Stimulated activated CD8-positive, alpha-beta memory T cell treated with anti-CD3 and anti-CD28 coated beads, Interleukin-2, amount 100 ng/mL, for 48 hours (primary cell): ENCODE data around the gene TRIM67.

Experiments
- DNase-seq, 2 donors: peaks; one replicate each; pipeline ENCODE4 v3.0.0-alpha.2; 2020; ENCODE audit warnings: low read depth in 2 of 2

Gene TRIM67

DNA sequence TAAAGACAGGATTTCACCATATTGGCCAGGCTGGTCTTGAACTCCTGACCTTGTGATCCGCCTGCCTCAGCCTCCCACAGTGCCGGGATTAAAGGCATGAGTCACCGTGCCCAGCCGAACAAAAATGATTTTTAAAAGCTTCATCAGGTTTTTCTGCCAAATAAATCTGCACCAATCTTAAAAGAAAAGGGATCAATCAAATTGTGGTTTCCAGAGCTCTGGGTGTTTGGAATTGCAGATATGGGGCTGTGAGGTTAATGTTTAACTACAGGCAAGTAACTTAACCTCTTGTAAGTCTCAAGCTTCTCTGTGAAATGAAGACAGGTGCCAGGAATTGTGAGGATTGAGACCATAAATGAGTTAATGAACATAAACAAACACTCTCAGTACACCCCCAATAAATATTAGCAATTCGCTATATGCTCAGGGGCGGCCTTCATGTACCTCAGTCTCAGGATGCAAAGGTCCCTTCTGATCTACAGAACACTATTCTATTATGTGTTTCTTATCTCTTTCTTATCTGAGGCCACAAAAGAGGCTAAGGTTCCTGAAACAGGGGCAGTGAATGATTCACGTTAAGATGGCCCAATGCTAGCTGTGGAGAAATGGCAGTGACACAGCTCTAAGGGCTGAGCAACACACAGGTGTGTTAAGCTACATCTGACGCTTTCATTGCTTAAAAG is 72.0 kb downstream of the TRIM67 start:
- no peak for DNase-seq

DNA sequence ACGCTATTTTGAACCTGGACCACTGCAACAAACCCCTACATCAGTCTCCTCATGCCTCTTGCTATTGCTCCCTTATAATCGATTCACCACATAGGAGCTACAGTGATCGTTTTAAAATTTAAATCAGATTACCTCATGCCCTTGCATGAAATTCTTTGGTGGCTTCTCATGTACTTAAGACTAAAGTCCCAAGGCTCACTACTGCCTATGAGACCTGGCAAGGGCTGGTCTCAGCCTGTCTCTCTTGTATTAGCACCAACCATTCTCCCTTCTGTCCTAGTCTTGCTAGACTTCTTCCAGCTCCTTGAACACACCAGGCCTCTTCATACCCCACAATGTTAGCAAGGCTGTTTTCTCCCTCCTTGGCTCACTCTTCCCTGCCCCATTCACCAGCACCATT is 72.6 kb downstream of the TRIM67 start:
- DNase-seq = no peak

DNA sequence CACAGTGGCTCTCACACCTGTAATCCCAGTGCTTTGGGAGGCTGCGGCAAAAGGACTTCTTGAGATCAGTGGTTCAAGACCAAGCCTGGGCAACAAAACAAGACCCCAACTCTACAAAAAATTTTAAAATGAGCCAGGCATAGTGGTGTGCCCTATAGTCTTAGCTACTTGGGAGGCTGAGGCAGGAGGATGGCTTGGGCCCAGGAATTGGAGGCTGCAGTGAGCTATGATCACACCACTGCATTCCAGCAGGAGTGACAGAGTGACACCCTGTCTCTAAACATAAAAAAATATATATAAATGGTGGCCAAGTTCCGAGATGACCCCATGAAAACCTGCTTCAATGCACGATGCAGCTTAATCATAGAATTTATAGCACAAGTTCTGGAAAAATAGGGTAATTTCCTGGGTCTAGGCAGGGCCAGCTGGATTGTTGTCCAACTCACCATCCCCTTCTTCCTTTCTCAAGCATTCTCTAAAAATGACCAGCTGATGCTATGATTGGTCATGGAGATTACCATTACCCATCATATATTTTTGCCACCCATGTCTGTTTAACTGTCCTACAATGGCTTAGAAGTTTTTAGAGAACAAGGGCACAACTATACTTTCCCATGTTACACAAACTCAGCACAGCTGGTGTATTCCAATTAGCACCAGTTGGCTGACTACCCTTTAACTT is 73.8 kb downstream of the TRIM67 start:
- no peak for DNase-seq

DNA sequence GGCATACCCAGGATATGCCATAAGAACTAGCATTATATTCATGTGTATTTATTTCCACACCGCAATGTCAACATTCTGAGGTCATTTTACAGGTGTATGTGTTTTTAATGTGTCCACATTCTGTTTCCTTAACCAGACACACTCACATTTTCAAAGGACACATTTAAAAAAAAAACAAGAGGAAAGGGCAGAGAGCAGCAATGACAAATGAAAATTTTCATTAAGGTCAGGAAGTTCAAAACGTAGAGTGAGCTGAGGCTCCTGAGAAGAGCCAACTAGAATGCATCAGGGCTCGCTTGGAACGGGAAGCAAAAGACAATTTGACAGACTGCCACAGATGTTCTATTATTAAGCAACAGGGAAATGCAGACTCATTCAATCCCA is 74.3 kb downstream of the TRIM67 start:
- DNase-seq = no peak

GRCh38 chr1:231236938-231237337 is 75.1 kb downstream of the TRIM67 start:
- DNase-seq = no peak

DNA sequence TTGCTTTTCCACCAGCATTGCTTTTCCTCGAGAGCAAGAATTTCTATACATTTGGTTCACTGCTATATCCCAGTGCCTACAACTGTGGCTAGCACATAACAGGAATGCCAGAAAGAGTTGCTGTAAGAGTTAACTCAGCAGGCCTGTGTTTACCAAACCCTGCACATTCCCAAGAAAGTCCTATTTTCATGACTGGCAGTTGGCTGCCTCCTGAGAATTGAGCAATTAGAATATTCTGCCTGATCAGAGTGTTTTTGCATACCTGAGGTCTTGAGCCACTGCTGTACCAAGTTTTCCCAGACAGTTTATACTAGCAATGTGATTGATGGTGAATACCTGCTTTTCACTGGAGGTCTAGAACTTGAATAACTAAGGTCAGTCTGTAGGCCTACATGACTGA is 76.4 kb downstream of the TRIM67 start:
- no peak for DNase-seq

GRCh38 chr1:231240531-231240882 is 78.6 kb downstream of the TRIM67 start:
- DNase-seq = no peak

DNA sequence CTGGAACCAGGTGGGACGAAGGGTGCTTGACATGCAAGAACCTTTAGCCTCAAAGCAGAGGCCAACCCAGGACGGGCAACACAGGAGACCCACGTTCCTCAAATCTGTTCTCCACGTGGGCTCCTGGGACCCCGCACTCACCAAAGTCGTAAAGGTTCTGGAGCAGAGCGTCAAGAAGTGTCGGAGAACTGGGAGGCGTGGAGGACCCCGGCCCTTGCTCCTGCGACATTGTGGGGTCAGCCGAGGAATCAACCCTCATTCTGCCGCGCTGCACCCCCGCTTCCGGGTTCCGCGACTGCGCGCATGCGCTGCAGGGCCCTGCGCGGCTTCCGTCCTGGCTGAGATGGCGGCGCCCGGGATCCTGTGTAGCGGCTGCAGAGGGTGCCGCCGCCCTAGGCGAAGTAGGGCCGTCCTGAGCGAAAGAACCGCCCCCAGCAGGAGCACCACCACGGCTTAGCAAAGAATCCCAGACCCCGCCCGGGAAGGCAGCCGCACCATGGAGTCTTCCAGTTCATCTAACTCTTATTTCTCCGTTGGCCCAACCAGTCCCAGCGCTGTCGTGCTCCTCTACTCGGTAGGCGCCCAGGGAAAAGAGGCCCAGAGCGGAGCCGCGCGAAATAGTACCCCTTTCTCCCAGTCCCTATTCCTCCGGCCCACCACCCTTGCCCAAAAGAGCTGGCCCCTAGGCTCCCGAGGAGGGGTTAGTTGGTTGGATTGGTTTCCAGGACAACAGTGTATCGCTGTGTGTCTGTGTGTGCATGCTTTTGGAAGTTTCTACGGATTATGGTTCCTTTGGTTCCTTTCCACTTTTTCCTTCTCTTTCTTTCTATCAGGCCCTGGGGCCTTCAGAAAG is 79.3 kb downstream of the TRIM67 start, which contains the start of gene GNPAT:
Gene GNPAT (plus strand): TSS at position 330 of the 853 bp plus-strand sequence. CDS start 167 bp downstream, at position 497.
- DNase-seq = peak; percentile 82 to 87

DNA sequence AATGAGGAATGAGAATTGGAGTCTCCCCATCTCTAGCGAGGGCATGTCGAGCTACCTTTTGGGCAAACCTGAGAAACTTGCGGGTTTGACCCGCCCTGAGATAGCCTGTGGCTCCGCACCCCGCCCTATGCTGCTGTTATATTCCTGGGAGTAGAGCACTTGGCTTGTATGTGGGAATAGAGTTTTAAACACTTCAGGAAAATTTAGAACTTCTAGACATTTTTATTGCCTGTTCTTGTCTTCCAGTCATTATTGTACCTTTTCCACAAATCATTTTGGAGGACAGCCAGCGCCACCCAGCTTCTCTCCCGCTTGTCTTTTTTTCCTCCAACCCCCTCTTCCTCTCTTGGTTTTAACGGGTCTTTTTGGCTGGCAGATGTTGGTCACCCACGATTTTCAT is 79.9 kb downstream of the TRIM67 start:
- no peak for DNase-seq

DNA sequence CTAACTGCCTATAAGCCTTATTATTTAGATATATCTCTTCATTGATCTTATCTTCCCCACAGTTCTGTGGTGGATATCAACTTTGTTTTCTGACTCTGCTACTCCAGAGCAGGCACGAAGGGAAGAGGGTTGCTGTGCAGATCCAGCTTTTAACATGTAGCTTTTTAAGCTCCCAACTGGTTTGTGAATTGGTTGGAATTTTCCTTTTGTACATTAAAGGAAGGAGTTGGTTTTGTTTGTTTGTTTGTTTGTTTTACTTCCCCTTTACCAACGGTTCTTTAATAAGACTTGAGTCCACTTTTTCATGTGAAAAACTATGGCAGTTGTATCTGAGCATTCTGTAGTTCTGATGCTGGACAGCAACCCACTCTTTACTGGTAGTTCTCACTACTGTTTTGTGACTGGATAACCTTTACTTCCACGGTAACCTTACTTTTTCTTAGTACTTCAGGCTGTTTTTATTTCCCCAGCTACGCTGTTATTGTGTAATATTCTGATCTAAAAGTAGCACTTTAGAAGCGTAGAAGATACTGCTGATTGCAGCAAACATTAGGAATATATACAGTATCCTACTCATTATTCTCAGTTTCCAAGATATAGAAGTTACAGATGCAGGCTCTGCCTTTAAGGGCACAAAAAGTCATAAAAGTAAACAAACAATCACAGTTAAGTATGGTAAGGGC is 80.8 kb downstream of the TRIM67 start:
- no peak for DNase-seq

DNA sequence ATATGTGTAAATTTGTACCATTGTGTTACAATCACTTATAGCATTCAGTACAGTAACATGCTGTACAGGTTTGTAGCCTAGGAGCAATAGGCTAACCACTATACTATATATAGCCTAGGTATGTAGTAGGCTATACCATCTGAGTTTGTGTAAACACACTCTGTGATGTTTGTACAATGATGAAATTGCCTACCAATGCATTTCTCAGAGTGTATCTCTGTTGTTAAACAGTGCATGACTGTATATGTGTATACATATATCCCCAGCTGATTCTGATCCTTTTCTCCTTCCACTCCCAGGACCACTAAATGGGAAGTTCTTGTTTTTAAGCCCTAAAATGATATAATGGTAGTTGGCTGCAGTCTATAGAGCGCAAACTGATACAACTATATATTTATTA is 86.9 kb downstream of the TRIM67 start:
- DNase-seq = no peak

DNA sequence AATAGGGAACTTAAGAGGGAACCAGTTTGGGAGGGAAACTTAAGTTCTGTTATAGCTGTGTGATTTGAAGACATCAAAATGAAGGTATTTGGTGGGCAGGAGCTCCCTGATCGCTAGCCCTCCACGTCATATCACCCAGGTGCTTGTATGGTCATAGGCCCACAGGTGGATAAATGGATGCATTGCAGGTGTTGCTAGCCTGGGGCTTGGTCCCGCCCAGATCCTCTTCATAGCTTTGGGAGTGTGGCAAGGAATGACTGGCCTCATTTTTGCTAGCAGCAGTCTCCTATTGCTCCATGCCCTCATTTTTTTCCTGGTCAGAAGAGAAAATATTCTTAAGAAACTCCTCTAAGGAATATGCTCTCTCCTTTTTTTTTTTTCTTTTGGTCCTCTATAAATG is 90.5 kb downstream of the TRIM67 start:
- no peak for DNase-seq

GRCh38 chr1:231260351-231260750 is 98.5 kb downstream of the TRIM67 start:
- no peak for DNase-seq

DNA sequence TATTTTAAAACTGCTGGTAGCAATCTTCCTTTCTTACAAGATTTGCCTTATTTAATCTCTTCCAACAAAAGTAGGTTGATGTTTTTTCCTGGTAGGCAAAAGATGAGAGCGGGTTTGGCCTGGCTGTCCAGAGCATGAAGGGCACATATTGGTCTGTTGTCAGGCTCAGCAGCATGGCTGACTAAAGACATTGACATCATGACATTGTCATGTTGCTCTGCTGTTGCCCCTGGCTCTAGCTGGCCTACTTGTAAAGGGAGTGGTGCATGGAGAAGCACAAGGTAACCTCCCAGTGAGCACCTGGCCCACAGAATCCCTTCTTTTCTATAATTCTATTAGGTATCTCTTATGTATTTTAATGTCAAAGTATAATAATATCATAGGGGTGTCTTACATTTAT is 102.8 kb downstream of the TRIM67 start:
- no peak for DNase-seq

GRCh38 chr1:231265379-231265778 is 103.5 kb downstream of the TRIM67 start:
- no peak for DNase-seq

- DNase-seq = no peak
Measured at GRCh38 chr1:231266811-231267322, 105.0 kb downstream of the TRIM67 start.
